DND-41 (cell line): ENCODE measurements around the gene ATP23.

Experiments used
- EZH2 ChIP-seq: IDR thresholded peaks from 3 replicates; pipeline ENCODE4 v1.6.1; 2012; ENCODE audit warnings: borderline replicate concordance, low read depth, mild to moderate bottlenecking, moderate library complexity, low read length, inconsistent platforms; ENCODE audit not compliant: severe bottlenecking
- TF ChIP-seq, protein P1 (sequence below): IDR thresholded peaks from 2 replicates; pipeline ENCODE4 v1.5.1; 2012; ENCODE audit warnings: borderline replicate concordance, low read length, moderate library complexity, mild to moderate bottlenecking; ENCODE audit not compliant: poor library complexity, severe bottlenecking; ENCODE audit errors: extremely low read depth

DNA sequence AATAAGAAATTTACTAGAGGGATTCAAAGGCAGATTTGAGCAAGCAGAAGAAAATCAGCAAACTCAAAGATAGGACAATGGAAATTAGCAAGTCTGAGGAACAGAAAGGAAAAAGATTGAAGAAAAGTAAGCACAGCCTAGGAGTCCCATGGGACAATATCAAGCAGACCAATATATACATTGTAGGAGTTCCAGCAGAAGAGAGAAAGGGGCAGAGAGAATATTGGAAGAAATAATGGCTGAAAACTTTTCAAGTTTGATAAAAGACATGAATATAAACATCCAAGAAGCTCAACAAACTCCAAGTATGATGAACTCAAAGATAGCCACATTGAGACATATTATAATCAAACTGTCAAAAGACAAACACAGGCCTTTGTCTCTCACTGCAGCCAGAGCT, 25.2 kb downstream of the ATP23 start:
- TF ChIP-seq, protein P1, sequence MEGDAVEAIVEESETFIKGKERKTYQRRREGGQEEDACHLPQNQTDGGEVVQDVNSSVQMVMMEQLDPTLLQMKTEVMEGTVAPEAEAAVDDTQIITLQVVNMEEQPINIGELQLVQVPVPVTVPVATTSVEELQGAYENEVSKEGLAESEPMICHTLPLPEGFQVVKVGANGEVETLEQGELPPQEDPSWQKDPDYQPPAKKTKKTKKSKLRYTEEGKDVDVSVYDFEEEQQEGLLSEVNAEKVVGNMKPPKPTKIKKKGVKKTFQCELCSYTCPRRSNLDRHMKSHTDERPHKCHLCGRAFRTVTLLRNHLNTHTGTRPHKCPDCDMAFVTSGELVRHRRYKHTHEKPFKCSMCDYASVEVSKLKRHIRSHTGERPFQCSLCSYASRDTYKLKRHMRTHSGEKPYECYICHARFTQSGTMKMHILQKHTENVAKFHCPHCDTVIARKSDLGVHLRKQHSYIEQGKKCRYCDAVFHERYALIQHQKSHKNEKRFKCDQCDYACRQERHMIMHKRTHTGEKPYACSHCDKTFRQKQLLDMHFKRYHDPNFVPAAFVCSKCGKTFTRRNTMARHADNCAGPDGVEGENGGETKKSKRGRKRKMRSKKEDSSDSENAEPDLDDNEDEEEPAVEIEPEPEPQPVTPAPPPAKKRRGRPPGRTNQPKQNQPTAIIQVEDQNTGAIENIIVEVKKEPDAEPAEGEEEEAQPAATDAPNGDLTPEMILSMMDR: no peak
- TF ChIP-seq EZH2: no peak
